Heart left ventricle (tissue), 13 donors: ENCODE results near the gene PCSK6.
"Not testable (repeated sequence)": the region's sequence is repeated elsewhere in the genome, so short reads cannot be mapped to it uniquely, and the experiment has no call there.

Experiments
- POLR2A ChIP-seq, 2 donors: fragments of 450-650 bp; IDR thresholded peaks; one replicate each; pipeline ENCODE4 v1.6.1; 2017; ENCODE audit warnings: antibody characterized with exemption in 2 of 2, mild to moderate bottlenecking in 2 of 2, moderate library complexity in 2 of 2
- TF ChIP-seq, protein P1 (sequence below), 12 donors: fragments of 200-600 bp; sonication (generic) in 4 of 12; IDR thresholded peaks; one replicate each; pipeline versions ENCODE4 v1.5.0 to v1.8.0; 2018 to 2022; ENCODE audit warnings: antibody characterized with exemption in 12 of 12, mild to moderate bottlenecking in 5 of 12
- donor health status: ischemic (EF 13 %, LVEDD 7.1; RV severe dilation, severe dysfunction).
- donor health status: DM: no; HTN: yes; CAD: no.
- donor health status: DM: no; HTN: no; CAD: no.
- donor health status: ischemic (EF 25% LVEDD 6.9; RV normal size, moderate dysfunction).
- donor health status: ischemic (EF 25% LVEDD 5.7; RV mildly dilated, moderate dysfunction).
- donor health status: ischemic (EF 35%, LVEDD 5.7; RV mildly dilated, moderate dysfunction).
- donor health status: nonischemic (EF 11% LVEDD 7.7; RV severe dilation, severe dysfunction).
- donor health status: DM: yes; HTN: yes; CAD: no.
- donor health status: PGD.
- donor health status: ischemic (EF 29% LVEDD 5.4; RV normal size, mild dysfunction).
- donor health status: nonischemic (EF 23%, LVEDD 6.1; RV moderate dilation, normal function).

DNA sequence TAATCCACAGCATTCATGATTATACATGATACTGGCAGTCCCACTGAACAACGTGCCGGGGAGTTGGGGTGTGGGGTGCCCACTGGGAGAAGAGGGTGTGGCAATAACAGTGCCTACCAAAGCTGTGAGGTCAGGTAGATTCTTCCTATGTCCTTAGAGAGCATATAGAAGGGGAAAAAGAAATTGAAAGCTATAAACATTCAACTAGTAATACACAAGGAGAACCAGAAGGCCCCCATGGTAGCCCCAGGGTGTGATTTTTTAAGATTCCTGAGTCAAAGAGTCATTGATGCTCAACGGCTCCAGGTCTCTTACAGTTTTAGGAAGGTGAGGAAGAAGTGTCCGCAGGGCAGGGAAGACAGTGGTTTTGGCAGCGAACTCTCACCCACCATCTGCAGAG is 25.8 kb downstream of the PCSK6 start:
- TF ChIP-seq, protein P1, sequence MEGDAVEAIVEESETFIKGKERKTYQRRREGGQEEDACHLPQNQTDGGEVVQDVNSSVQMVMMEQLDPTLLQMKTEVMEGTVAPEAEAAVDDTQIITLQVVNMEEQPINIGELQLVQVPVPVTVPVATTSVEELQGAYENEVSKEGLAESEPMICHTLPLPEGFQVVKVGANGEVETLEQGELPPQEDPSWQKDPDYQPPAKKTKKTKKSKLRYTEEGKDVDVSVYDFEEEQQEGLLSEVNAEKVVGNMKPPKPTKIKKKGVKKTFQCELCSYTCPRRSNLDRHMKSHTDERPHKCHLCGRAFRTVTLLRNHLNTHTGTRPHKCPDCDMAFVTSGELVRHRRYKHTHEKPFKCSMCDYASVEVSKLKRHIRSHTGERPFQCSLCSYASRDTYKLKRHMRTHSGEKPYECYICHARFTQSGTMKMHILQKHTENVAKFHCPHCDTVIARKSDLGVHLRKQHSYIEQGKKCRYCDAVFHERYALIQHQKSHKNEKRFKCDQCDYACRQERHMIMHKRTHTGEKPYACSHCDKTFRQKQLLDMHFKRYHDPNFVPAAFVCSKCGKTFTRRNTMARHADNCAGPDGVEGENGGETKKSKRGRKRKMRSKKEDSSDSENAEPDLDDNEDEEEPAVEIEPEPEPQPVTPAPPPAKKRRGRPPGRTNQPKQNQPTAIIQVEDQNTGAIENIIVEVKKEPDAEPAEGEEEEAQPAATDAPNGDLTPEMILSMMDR (IDR thresholded peaks at IDR 0.05): not testable (repeated sequence)
- TF ChIP-seq POLR2A (IDR thresholded peaks at IDR 0.05): not testable (repeated sequence)
